Activated CD4-positive, alpha-beta T cell treated with anti-CD3 and anti-CD28 coated beads for 36 hours (primary cell): ENCODE data around the gene TICRR. TPM values are rescaled to one million over a fixed set of nuclear protein-coding genes. Genes with fewer than 3 reads are reported as not detected.

Experiments used
- total RNA-seq, 2 experiments: library from RNA; stranded (reverse); gene quantifications; one replicate each; pipeline ENCODE4 v1.2.3, GENCODE V29; 2021

Gene TICRR
- total RNA-seq, 2 experiments from 2014 or later, result 25.7 to 28.9 TPM

Other genes starting within 250 kb of the TICRR start
- gene POLG, start 240.6 kb upstream of the TICRR start, total RNA-seq, result 10 to 100 TPM; 63.2 to 80.4 TPM
- gene RHCG, start 78.9 kb upstream of the TICRR start, total RNA-seq, result not detected
- gene KIF7, start 80.0 kb downstream of the TICRR start, total RNA-seq, result 1 to 10 TPM; 2.1 to 2.3 TPM
- under 1 TPM; 0.39 to 0.41 TPM for gene PLIN1, start 103.9 kb downstream of the TICRR start, total RNA-seq
- 1 to 10 TPM; 4.7 to 5.3 TPM for gene PEX11A, start 115.3 kb downstream of the TICRR start, total RNA-seq
- not detected for gene WDR93, start 115.3 kb downstream of the TICRR start, total RNA-seq
- gene MESP1, start 175.8 kb downstream of the TICRR start, total RNA-seq, result 1 to 10 TPM; 2.9 to 4.6 TPM
- gene MESP2, start 200.9 kb downstream of the TICRR start, total RNA-seq, result under 1 TPM; 0.14 to 0.30 TPM
- gene ANPEP, start 239.4 kb downstream of the TICRR start, total RNA-seq, result under 1 TPM; 0.09 to 0.12 TPM